Measurements from ENCODE around the gene LEF1. TPM values are rescaled to one million over a fixed set of nuclear protein-coding genes. Genes with fewer than 3 reads are reported as not detected.

LEF1 gene
- total RNA-seq, 2 donors from 2014 or later: 2.1 to 3.4 TPM

GRCh38 chr4:108180513-108180912 is 11.8 kb upstream of the LEF1 start:
- H3K27me3 ChIP-seq: no peaks in the 10 kb centered on the region
- DNase-seq: no peak
- no peaks in the 10 kb centered on the region for H3K9me3 ChIP-seq
- no peak overlapping the region for H3K4me3 ChIP-seq
- H3K36me3 ChIP-seq: no peaks in the 10 kb centered on the region
- no peaks in the 10 kb centered on the region for H3K4me1 ChIP-seq
- H3K27ac ChIP-seq: no peak overlapping the region
- intact Hi-C loops (cut with DNase I): no loop called here
- no peak for TF ChIP-seq CTCF (IDR thresholded peaks at IDR 0.05)
- no peak overlapping the region for H3K9ac ChIP-seq (ENCODE audit: low read depth in 2 of 2, low read length in 2 of 2)

GRCh38 chr4:108175966-108176365 is 7.2 kb upstream of the LEF1 start:
- Histone ChIP-seq H3K27ac (no peak overlapping the region), H3K27me3 (peaks cover 25% of the 10 kb centered on the region), H3K4me1 (no peaks in the 10 kb centered on the region), H3K36me3 (no peaks in the 10 kb centered on the region), H3K9ac (ENCODE audit: low read depth in 2 of 2, low read length in 2 of 2) (no peak overlapping the region), H3K9me3 (no peaks in the 10 kb centered on the region), H3K4me3 (no peak overlapping the region)
- no peak for DNase-seq
- intact Hi-C loops (cut with DNase I): no loop called here
- TF ChIP-seq CTCF (IDR thresholded peaks at IDR 0.05): no peak

GRCh38 chr4:108174856-108175255 is 6.1 kb upstream of the LEF1 start:
- Histone ChIP-seq H3K4me1 (no peaks in the 10 kb centered on the region), H3K36me3 (no peaks in the 10 kb centered on the region), H3K9me3 (no peaks in the 10 kb centered on the region), H3K27ac (no peak overlapping the region), H3K27me3 (peaks cover 37% of the 10 kb centered on the region), H3K4me3 (no peak overlapping the region), H3K9ac (ENCODE audit: low read depth in 2 of 2, low read length in 2 of 2) (no peak overlapping the region)
- intact Hi-C loops (cut with DNase I): no loop called here
- DNase-seq: no peak
- TF ChIP-seq CTCF (IDR thresholded peaks at IDR 0.05): no peak

GRCh38 chr4:108173599-108174057 is 4.9 kb upstream of the LEF1 start:
- H3K27me3 ChIP-seq: peaks cover 49% of the 10 kb centered on the region
- no peaks in the 10 kb centered on the region for H3K36me3 ChIP-seq
- H3K9ac ChIP-seq (ENCODE audit: low read depth in 2 of 2, low read length in 2 of 2): no peak overlapping the region
- TF ChIP-seq CTCF (IDR thresholded peaks at IDR 0.05): no peak
- peak overlapping the region; percentile 49 for H3K4me3 ChIP-seq
- no peak overlapping the region for H3K27ac ChIP-seq
- no peaks in the 10 kb centered on the region for H3K9me3 ChIP-seq
- no peaks in the 10 kb centered on the region for H3K4me1 ChIP-seq
- intact Hi-C loops (cut with DNase I): no loop called here
- DNase-seq: no peak

- no peaks in the 10 kb centered on the region for H3K9me3 ChIP-seq
- no peak for TF ChIP-seq CTCF (IDR thresholded peaks at IDR 0.05)
- DNase-seq: peak; percentile 40
- H3K4me3 ChIP-seq: peak overlapping the region; percentile 49
- H3K36me3 ChIP-seq: no peaks in the 10 kb centered on the region
- H3K27me3 ChIP-seq: peaks cover 55% of the 10 kb centered on the region
- H3K27ac ChIP-seq: peak overlapping the region; percentile 24
- peak overlapping the region in 1 of 2 donors; percentile 61 for H3K9ac ChIP-seq (ENCODE audit: low read depth in 2 of 2, low read length in 2 of 2)
- intact Hi-C loops (cut with DNase I): no loop called here
- H3K4me1 ChIP-seq: no peaks in the 10 kb centered on the region
Measured at GRCh38 chr4:108172753-108173598, 4.2 kb upstream of the LEF1 start.
